GM12891 (cell line): ENCODE measurements around the gene FOXK1.

Experiments
- POLR2A ChIP-seq: IDR thresholded peaks from 2 replicates; pipeline ENCODE4 v1.6.1; 2011; ENCODE audit warnings: low read depth, low read length, control low read depth
- TAF1 ChIP-seq: IDR thresholded peaks from 2 replicates; pipeline ENCODE4 v1.6.1; 2011; ENCODE audit warnings: low read depth, low read length, control low read depth

DNA sequence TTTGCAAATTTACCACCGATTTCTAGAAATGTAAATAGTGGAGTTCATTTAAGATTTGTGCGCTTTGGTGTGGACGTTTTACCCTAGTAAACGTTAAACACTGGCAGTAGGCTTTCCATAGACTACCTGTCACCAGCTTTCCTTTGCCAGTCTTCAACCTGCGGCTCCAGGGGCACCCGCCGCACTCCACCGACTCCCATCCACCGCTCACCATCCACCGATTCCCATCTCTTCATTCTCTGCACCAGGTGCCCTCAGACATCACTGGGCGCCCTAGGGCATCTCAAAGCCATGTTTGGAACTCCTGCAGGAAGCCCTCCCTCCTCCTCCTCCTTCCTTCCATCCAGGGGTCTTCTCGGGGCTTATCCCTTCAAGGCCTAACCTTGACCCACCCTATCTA is 91.9 kb downstream of the FOXK1 start:
- TF ChIP-seq POLR2A (no peak), TAF1 (no peak)
